ENCODE measurements around the gene FKTN. TPM values are rescaled to one million over a fixed set of nuclear protein-coding genes. Genes with fewer than 3 reads are reported as not detected.

The FKTN gene
- total and polyA plus RNA-seq, 8 donors = 1.7 to 39.7 (median 4.1) TPM

GRCh38 chr9:105662184-105663104 lies 104.5 kb downstream of the FKTN start, which contains the start of gene TAL2:
Gene TAL2 (plus strand): TSS chr9:105662457. CDS start chr9:105662497, 40 bp downstream.
- H3K27ac ChIP-seq = no peak within 1 kb of the TSS
- intact Hi-C loops (cut with DNase I; ENCODE audit: low total_unique reads) = no loop called here
- peaks cover 0 to 30% (median 1%) of the 10 kb centered on the region in 3 donors for H3K27me3 ChIP-seq
- DNase-seq = no peak
- H3K9me3 ChIP-seq = no peaks in the 10 kb centered on the region
- no peaks in the 10 kb centered on the region for H3K4me1 ChIP-seq
- H3K36me3 ChIP-seq = no peaks in the 10 kb centered on the region
- H3K4me3 ChIP-seq = no peak within 1 kb of the TSS
- no peak for TF ChIP-seq EP300 (IDR thresholded peaks at IDR 0.05)
- TF ChIP-seq POLR2AphosphoS5 (IDR thresholded peaks at IDR 0.05) = no peak
- TF ChIP-seq POLR2A (IDR thresholded peaks at IDR 0.05) = no peak
- WGBS, 5 donors = 80 to 91% (median 87%) methylated on average over 12 of the region's 12 CpGs

DNA sequence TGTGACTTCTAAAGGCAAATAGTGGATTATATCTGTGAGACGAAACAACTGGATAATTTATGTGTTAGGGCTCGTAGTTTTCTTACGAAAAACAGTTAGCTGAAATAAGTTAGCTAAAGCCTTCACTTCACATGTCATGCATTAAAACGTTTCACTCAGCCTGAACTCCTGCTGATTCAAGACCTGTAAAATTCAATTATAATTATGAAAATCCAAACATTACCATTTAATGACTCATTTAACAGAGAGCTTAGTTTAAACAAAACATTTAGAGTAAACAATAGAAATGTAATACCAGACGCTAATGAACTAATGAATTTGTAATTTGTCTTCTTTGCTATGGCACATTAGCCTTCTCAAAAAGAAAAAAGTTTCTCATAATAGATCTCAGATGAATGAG lies 106.0 kb downstream of the FKTN start:
- no peaks in the 10 kb centered on the region for H3K9me3 ChIP-seq
- DNase-seq = no peak
- no peaks in the 10 kb centered on the region for H3K36me3 ChIP-seq
- no peaks in the 10 kb centered on the region for H3K4me1 ChIP-seq
- H3K27ac ChIP-seq = no peak overlapping the region
- 64 to 75% (median 67%) methylated on average over 5 of the region's 5 CpGs for WGBS, 5 donors
- H3K27me3 ChIP-seq = peaks cover 0 to 17% (median 0%) of the 10 kb centered on the region in 3 donors
- TF ChIP-seq POLR2AphosphoS5 (IDR thresholded peaks at IDR 0.05) = no peak
- no peak for TF ChIP-seq CTCF (IDR thresholded peaks at IDR 0.05)
- no peak for TF ChIP-seq POLR2A (IDR thresholded peaks at IDR 0.05)
- TF ChIP-seq EP300 (IDR thresholded peaks at IDR 0.05) = no peak
- no peak overlapping the region for H3K4me3 ChIP-seq
- intact Hi-C loops (cut with DNase I; ENCODE audit: low total_unique reads) = no loop called here

GRCh38 chr9:105667867-105668266 lies 109.9 kb downstream of the FKTN start:
- WGBS, 5 donors = 26 to 39% (median 38%) methylated on average over 4 of the region's 4 CpGs
- intact Hi-C loops (cut with DNase I; ENCODE audit: low total_unique reads) = no loop called here
- no peaks in the 10 kb centered on the region for H3K27me3 ChIP-seq
- TF ChIP-seq POLR2A (IDR thresholded peaks at IDR 0.05) = no peak
- TF ChIP-seq POLR2AphosphoS5 (IDR thresholded peaks at IDR 0.05) = no peak
- TF ChIP-seq EP300 (IDR thresholded peaks at IDR 0.05) = no peak
- no peak for TF ChIP-seq CTCF (IDR thresholded peaks at IDR 0.05)
- no peak overlapping the region for H3K4me3 ChIP-seq
- no peaks in the 10 kb centered on the region for H3K36me3 ChIP-seq
- no peak for DNase-seq
- peaks cover 0 to 2% (median 0%) of the 10 kb centered on the region in 4 donors for H3K4me1 ChIP-seq
- no peak overlapping the region for H3K27ac ChIP-seq
- H3K9me3 ChIP-seq = no peaks in the 10 kb centered on the region

GRCh38 chr9:105670315-105670714 lies 112.4 kb downstream of the FKTN start:
- Histone ChIP-seq H3K4me1 (peaks cover 0 to 3% (median 0%) of the 10 kb centered on the region in 4 donors), H3K4me3 (no peak overlapping the region), H3K27me3 (no peaks in the 10 kb centered on the region), H3K9me3 (no peaks in the 10 kb centered on the region), H3K36me3 (no peaks in the 10 kb centered on the region), H3K27ac (no peak overlapping the region)
- intact Hi-C loops (cut with DNase I; ENCODE audit: low total_unique reads) = no loop called here
- TF ChIP-seq POLR2AphosphoS5 (IDR thresholded peaks at IDR 0.05) (no peak), CTCF (IDR thresholded peaks at IDR 0.05) (no peak), POLR2A (IDR thresholded peaks at IDR 0.05) (no peak), EP300 (IDR thresholded peaks at IDR 0.05) (no peak)
- WGBS, 5 donors = 57 to 80% (median 67%) methylated on average over 3 of the region's 3 CpGs
- DNase-seq = no peak

All from stomach (tissue), 9 donors.